Hematopoietic multipotent progenitor cell (in vitro differentiated cells): ENCODE results near the gene SCN9A. TPM values are rescaled to one million over a fixed set of nuclear protein-coding genes. Genes with fewer than 3 reads are reported as not detected.
"Not testable (repeated sequence)": the region's sequence is repeated elsewhere in the genome, so short reads cannot be mapped to it uniquely, and the experiment has no call there.

Experiments
- DNase-seq, 3 donors: peaks; one replicate each; pipeline ENCODE4 v3.0.0-alpha.2; 2011 to 2015; ENCODE audit warnings: low read depth in 2 of 3, low spot score in 2 of 3
- total RNA-seq: library from RNA; depleted of rRNA; stranded (reverse); fragments of >200 nt; gene quantifications from one replicate; pipeline ENCODE4 v1.2.3, GENCODE V29; 2012

Gene SCN9A
- total RNA-seq, 1 donor, result 29.9 TPM

DNA sequence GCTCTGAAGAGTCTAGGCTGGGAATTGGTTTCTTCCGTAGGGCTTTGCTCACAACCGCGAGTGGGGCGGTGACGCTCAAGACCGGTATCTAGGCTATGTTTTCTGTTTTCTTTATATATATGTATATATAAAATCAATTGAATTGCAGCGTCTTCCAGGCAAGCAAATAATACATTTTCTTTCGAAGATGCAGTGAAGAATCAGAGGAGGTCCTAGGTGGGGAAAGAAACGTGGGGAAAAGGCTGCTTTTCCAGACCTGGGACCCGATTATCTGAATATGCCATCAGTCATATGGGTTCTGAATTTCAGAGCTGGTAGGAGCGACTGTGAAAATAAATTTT, 714 bp upstream of the SCN9A start:
- no peak for DNase-seq

DNA sequence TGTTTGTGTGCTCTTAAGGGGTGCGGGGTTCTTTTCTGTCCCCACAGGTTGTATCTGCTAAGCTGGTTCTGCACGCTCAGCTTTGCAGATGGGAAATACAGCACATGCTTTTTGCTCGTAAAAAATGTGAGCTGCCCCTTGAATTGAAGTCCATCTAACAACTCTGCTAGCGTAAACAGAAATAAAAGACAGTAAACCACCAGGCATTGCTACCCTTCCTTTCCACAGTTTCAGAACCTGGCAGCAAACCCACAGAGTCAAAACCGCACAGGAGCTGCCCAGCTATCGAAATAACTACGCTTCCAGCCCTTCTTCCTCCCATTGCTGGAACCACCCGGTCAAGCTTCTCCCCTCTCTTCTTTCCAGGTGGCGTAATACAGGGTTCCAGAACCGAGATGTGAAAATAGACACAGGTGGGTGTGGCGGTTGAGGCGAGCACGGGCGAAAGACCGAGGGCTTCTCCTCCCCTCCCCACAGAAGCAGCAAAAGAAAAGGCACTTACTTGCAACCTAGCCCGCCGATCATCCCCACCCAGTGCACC, 479 bp downstream of the SCN9A start:
- peak in 2 of 3 donors; percentile 22 to 27 for DNase-seq

DNA sequence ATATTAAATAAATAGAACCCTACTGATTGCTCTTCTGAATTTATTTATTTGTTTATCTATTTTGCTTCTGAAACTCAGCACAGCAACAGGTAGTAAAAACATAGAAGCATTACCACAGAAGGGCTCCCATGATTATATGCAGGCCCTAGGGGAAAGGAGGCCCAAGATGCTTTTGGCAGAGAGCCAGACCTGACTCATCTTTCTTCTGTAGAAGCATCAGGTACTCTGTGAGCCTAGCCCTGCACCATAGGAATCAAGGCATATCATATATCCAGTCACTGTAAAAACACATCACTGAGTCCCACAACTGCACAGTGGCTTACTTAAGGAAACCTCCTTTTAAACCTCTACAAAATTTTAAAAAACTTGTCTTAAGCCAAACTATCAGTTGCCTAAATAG, 1.8 kb downstream of the SCN9A start:
- peak in 2 of 3 donors; percentile 37 to 38 for DNase-seq

DNA sequence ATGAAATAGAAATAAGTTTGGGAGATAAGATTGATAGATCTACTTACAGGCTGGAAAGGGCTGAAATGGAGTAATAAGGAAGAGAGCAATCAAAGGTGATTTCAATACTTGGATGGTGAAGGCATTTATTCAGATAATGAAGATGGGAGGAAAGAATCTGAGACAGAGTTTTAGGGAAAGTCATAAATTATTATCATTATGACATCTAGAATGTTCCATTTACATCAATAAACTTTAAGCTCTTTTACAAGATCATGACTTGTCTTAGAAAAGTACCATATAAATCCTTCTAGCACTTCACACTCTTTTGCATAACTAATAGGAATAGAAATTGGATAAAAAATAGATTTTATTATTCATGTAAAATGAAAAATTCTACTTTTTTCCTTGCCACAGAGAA, 2.2 kb downstream of the SCN9A start:
- no peak for DNase-seq

DNA sequence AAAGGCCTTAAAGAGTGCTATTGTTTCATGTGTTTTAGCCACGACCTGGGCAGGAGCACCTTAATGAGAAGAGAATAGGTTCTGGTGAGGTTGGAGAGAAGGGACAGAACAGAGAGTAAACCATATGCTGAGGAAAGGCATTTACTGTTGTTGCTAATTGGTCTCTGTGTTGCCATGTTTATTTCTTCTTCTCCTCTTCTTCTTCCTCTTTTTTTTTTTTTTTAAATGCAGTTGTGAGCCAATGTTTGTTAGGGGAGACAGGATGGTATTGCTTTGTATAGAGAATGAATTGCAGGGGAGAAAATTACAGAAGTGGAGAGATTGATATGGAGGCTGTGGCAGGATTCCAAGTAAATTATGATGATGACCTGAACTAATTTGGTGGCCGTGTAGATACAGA, 2.6 kb downstream of the SCN9A start:
- no peak for DNase-seq

DNA sequence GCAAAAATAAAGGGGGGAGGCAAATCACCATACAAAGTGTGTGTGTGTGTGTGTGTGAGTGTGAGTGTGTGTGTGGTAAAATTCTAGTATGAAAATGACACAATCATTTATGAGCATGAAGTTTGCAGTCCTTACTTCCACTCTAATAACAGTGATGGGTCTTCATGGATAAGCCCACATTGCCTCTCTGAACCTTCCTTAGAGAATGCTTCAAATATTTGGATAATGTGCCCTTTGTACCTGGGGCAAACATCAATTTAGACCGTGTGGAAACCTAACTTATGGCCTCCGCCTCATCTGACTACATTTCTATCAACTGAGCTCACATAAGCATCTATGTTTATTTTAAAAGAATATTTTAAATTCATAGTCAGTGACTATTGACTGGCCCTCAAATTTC, 3.7 kb downstream of the SCN9A start:
- DNase-seq, result no peak

DNA sequence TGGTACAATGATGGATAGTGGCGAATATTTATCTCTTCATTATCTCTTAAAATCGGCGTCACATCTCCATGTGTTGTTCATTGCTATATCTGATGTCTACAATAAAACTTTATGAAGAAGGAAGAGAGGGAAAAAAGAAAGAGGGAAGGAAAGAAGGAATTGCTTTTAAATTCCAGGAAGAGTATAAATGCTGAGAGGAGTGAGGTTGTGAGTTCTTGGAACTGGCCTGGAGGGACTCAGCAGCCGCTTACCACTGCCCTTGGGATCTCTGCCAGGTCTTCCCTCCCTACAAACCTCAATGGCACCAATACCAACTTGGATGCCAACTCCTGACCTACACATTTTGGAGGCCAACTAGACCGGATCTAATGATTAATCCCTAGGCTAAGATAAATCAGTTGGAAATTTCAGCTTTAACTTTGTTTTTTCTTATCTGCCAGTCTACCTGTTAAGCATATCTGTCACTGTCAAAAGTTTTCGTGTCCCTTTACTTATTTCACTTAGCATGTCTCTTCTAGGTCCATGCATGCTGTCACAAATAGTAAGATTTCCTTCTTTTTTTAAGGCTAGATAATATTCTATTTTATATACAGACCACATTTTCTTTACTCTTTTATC, 9.8 kb downstream of the SCN9A start:
- no peak for DNase-seq

DNA sequence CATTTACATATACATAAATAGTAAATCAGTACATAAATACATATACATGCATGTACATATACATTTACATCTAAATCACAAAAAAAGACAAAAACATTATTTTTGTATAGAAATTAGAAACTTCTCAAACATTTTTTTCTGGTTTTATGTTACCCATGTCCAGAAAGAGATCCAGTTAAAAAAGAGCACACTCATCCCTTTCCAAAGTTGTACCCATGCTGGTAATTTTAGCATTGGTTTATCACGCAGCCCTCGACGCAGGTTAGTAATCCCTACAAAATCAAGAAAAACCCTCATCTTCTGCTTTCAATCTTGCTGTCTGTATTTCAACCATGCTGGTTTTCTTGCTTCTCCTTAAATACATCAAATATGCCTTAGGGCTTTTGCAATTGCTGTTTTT, 10.5 kb downstream of the SCN9A start:
- DNase-seq, result no peak

DNA sequence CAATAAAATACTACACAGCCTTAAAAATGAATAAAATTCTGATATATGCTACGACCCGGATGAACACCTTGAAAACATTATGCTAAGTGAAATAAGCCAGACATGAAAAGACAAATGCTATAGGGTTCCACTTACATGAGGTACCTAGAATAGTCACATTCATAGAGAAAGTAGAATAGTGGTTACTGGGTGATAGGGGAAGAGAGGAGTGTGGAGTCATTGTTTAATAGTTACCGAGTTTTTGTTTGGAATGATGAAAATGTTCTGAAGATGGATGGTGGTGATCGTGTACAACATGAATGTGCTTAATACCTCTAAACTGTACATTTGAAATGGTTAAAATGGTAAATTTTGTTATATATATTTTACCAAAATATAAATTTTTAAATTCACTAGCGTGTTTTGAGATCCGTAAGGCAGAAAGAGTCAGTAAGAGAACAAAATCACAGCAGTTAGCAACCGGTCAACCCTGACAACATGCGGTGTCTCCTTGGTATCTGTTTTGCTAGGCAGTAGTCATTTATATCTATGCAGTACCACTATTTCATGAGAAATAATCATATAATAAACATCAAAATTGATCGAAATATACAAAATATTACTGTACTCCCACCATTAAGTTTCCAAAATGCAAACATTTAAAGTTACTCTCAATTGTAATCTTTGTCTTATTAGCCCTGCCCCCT, 11.1 kb downstream of the SCN9A start:
- no peak for DNase-seq

DNA sequence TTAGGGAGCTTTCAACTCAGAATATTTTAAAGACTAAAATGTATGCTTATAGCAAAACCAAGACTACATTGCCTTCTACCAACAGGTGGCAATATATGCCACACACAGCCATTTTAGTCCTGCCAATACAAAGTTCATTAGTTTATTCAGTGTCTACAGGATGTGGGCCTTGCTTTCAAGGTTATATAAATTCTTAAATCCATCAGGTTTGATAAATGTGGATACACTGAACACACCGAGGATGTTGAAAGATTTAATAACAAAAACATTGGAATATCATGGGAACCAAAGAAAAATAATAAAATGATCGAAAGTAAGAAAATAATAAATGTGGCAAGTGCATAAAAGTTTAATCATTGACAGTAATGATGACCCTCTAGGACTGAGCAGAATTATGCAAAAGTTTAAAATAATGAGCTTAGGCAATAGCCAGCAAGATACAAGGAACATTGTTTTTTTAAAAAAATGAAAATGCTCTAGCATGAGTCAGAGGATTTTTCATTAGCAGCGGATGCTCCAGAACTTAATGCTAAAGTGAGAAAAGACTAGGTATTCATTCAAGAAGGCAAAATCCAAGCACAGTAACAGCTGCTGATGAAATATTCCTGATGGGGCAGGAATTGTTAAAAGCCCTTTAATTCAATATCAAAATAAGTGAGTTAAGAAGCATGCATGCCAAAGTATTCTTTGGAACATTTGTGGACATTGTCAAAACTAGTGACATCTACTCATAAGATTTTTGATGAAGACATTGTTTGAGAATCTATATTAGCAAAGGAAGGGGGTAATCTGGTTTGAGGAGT, 14.2 kb downstream of the SCN9A start:
- peak in 2 of 3 donors; percentile 34 to 68 for DNase-seq

DNA sequence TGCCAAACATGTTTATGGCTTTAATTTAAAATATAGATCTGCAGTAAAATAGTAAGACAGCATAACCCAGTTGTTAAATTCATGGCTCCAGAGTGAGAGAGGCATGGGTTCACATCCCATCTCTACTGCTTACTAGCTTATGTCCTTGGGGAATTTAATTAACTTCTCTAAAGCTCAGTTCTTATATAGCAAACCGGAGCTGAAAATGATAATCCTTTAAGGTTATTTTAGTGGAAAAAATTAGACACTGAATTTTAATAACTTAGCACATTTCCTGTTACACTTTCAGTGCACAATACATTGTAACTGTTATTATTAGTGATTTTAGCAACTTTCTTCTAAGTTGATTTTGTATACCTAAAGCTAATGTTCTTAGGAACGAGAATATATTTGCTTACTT, 14.8 kb downstream of the SCN9A start:
- no peak for DNase-seq

DNA sequence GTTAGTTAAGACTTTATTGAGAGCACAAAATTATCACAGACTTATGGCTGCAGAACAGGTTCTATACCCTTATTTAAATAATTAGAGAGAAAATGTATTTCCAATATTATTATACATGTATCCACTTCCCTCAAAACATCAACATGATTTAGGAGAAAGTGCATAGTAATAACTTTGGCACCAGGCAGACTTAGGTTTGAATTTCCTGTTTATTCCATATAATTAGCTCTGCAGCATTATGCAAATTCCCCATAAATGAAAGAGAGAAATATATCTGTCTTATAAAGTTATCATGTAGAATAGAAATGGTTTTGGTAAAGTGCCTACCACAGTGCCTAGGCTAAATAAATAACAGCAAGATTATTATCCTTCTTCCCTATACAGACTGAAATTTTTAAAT, 15.3 kb downstream of the SCN9A start:
- no peak for DNase-seq

DNA sequence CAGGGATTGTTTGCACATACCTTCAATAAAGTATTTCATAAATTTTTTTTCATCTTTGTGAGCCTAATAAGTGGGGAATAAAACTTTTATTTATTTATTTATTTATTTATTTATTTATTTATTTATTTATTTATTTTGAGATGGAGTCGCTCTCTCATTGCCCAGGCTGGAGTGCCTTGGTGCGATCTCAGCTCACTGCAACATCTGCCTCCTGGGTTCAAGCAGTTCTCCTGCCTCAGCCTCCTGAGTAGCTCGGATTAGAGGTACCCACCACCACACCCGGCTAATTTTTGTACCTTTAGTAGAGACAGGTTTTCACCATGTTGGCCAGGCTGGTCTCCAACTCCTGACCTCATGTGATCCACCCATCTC, 17.8 kb downstream of the SCN9A start:
- not testable (repeated sequence) for DNase-seq

DNA sequence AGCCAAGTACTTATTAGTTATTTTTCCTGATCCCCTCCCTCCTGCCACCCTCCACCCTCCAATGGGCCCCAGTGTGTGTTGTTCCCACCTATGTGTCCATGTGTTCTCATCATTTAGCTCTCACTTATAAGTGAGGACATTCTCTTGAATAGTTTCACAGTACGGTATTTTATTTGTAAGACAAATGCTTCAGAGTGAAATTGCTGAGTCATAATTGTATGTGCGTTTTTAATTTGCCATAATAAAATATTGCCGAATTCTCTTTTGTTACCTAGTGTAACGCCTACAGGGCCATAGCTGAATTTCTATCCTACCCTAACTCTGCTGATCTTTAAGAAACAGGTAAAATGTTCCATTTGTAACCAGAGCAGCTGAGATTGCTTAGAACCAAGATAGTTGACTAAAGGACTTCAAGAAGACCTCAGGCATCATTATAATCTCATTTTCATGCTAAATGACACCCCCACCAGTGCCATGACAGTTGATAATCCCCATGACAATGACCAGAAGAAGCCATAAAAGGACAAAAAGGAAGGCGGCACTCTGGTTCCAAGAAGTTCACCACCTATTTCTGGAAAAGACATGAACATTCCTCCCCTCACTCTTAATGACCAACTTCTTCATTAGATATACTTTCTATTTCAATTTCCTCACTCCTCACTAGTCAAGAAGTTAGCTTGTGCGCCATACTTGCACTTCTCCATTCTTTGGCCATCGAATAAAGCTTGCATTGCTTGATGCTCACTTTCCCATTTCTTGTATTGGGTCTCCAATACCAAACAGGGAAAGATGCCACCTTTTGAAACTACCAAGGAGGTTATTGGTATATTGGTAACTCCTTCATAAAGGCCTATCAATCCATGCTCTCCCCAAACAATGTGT, 18.4 kb downstream of the SCN9A start:
- DNase-seq, result no peak

DNA sequence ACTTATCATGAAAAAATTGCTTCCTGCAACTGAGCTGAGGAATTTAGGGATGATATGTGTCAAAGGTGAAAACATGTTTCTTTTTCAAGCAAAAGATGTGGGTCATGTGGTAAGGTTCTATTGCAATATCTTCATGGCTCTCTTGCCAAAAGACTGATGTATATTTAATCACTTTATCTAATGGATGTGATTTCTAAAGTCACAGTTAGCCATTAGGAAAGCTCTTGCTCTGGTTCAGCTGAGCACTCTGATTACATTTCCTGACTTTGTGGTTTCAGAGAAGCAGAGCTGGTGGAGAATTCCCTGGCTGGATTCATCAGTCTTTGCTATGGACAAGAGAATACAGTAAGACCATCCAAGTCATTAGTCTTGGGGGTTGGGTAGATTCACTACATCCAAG, 24.4 kb downstream of the SCN9A start:
- DNase-seq, result no peak

DNA sequence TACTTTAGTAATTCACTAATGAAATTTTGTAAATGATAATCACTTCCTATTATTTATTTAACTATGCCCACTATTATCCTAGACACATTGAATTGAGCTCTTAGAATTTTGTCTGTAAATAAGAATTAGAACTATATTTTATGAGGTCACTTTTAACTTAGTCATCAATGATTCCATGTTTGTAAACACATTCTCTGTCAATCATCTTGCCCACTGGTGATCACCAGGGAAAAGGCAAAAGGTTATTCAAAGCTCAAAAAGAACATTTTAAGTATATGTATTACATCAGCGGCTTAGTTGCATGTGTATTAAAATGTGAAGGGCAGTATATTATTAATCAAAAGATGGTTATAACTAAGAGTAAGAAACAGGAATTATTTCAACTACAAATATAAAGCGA, 25.2 kb downstream of the SCN9A start:
- no peak for DNase-seq

DNA sequence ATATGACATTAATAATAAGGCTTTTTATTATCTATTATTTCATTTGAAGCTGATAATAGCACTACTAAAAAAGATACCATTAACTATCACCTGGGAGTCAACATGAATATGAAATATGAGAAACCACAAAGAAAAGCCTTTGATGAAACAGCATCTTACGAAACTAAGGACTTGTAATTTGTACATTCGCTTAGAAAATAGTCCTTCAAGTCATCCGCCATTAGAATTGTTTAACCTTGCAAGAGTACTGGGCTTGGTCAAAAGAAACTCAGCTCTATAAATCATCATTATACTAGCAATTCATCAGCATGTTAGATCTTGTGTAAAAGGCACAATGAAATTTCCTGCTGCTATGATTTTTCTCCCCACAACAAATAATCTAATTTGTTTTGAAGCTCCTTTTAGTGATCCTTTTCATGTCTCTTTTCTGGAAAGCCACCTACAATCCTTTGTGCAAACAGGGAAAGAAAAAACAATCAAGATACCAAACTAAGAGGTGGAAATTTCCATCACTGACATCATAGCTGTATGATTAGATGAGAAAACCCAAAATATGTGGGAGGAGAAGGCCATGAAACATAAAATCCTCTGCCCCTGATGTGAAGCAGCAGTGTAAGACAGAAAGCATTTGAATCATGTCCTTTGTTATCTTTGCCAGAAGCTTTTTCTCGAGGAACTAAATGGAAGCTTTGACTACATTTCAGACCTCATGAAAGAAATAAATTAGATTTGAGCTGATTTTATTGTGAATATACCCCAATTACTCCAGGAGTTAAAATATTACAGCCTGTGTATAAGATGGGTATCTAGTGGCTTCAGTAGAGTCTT, 31.2 kb downstream of the SCN9A start:
- no peak for DNase-seq

DNA sequence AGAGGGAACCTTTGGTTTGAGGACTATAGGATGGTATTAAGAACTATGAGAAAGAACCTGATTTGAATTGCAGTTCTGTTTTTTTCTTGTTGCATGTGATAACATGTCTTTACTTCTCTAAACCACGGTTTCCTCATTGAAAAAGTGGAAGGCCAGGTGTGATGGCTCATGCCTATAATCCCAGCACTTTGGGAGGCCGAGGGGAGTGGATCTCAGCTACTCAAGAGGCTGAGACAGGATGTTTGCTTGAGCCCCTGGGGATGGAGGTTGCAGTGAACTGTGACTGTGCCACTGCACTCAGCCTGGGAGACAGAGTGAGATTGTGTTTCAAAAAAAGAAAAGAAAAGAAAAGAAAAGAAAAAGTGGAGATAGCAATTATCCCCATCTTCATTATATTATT, 32.3 kb downstream of the SCN9A start:
- DNase-seq, result peak in 1 of 3 donors; percentile 6

DNA sequence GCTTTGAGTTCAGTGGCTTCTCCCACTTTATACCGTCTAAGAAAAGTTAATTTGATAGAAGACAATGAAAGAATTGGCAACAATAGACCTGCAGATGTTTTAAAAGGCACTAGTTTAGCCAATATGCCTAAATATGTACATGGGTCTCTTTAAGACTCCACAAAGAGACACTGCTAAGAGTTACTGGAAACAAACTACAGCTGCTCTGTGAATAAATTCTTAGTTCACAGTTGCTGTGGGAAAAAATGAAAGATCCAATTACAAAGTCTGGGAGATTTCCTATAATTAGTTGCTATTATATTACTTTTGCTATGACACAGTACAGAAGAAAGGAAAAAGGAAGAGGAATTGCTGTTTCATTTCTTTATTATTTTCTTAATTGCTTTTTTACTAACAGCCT, 34.3 kb downstream of the SCN9A start:
- no peak for DNase-seq

DNA sequence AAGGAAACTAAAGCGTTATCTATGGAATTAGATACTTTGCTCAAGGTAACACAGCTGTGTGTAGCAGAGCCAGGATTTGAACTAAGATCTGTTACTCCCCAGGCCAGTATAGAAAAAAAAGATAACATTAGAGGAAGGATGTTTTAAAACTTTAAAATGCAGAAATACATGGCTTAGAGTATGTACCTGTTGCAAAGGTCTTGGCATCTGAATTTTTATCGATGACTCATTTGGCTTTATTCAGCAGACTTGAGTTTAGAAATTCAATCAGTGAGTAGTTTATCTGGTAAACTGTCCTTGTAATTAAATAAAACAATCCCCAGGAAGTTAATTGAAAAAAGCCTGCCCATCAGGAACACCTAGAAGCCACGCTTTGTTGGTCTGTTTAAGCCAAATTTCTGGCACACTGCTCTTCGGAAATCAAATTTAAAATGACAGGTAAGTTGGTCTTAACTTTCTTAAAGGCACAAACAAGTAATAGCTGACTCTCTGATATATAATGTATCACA, 36.9 kb downstream of the SCN9A start:
- DNase-seq, result no peak
